Natural killer cell (primary cell): ENCODE results near the gene DISP2. TPM values are rescaled to one million over a fixed set of nuclear protein-coding genes. Genes with fewer than 3 reads are reported as not detected.
A peak's percentile ranks its signal among the peaks of the same experiment; 100 is the strongest.

Source experiments
- ATAC-seq, 3 donors: fragments of 150-1000 bp in 2 of 3; fragments of 200-7000 bp in 1 of 3; cut with Tn5 transposase; 1 replicate in 1 of 3; 2 replicates in 2 of 3; pipeline ENCODE4 v1.10.0; 2021; ENCODE audit warnings: mild to moderate bottlenecking in 2 of 3, moderate library complexity in 2 of 3
- DNase-seq, 2 donors: peaks; one replicate each; pipeline versions ENCODE4 v3.0.0 to v3.0.0-alpha.2; 2013 to 2021; ENCODE audit warnings: mixed read lengths in 1 of 2
- H3K27ac ChIP-seq: one replicate; pipeline ENCODE4 v1.5.1; 2013; ENCODE audit warnings: mild to moderate bottlenecking, low read length
- H3K27me3 ChIP-seq: one replicate; pipeline ENCODE4 v1.6.1; 2013; ENCODE audit warnings: low read length; ENCODE audit not compliant: control insufficient read depth, insufficient read depth
- H3K36me3 ChIP-seq: one replicate; pipeline ENCODE4 v1.6.1; 2013; ENCODE audit warnings: low read length; ENCODE audit not compliant: control insufficient read depth, insufficient read depth
- H3K4me1 ChIP-seq: one replicate; pipeline ENCODE4 v1.6.1; 2013; ENCODE audit warnings: low read length; ENCODE audit not compliant: control insufficient read depth, insufficient read depth
- H3K4me3 ChIP-seq: one replicate; pipeline ENCODE4 v1.5.1; 2013; ENCODE audit warnings: low read length
- H3K9me3 ChIP-seq: one replicate; pipeline ENCODE4 v1.6.1; 2013; ENCODE audit warnings: low read length; ENCODE audit not compliant: control insufficient read depth, insufficient read depth
- H3K27ac Mint-ChIP-seq, 2 donors: one replicate each; pipeline ENCODE4 v1.8.0; 2022; ENCODE audit warnings: mild to moderate bottlenecking in 2 of 2, mixed read lengths in 2 of 2, moderate library complexity in 1 of 2
- H3K27me3 Mint-ChIP-seq, 2 donors: one replicate each; pipeline ENCODE4 v1.8.0; 2022; ENCODE audit warnings: low read depth in 2 of 2, mixed read lengths in 2 of 2
- H3K36me3 Mint-ChIP-seq: one replicate; pipeline ENCODE4 v1.8.0; 2022; ENCODE audit warnings: mixed read lengths
- H3K4me1 Mint-ChIP-seq, 2 donors: one replicate each; pipeline ENCODE4 v1.8.0; 2022; ENCODE audit warnings: mixed read lengths in 2 of 2
- H3K4me3 Mint-ChIP-seq: one replicate; pipeline ENCODE4 v1.8.0; 2022; ENCODE audit warnings: mild to moderate bottlenecking, moderate library complexity, mixed read lengths
- H3K9me3 Mint-ChIP-seq, 2 donors: one replicate each; pipeline ENCODE4 v1.8.0; 2022; ENCODE audit warnings: mixed read lengths in 2 of 2
- CTCF ChIP-seq: fragments of 200-600 bp; IDR thresholded peaks from one replicate; pipeline ENCODE4 v1.8.0; 2022; ENCODE audit warnings: antibody characterized with exemption
- WGBS: methylation state at CpG from one replicate; pipeline ENCODE4 v1.1.7; 2013; ENCODE audit warnings: missing lambda C conversion rate; ENCODE audit not compliant: insufficient coverage; 5-methylcytosine and 5-hydroxymethylcytosine counted together
- intact Hi-C: fragments of 100-400 bp; cut with micrococcal nuclease; formaldehyde crosslinking; loops from one replicate; pipeline ENCODE4 v1.14.2; 2022
- total RNA-seq, 4 donors: library from RNA; stranded (reverse); fragments of 120-200 nt in 1 of 4; gene quantifications; one replicate each; pipeline versions ENCODE4 v1.2.3 to v1.2.4, GENCODE V29; 2013 to 2022

DISP2 gene
- total RNA-seq, 3 donors from 2014 or later (not counting 1 experiment from before 2014, with no cell fraction given): 0.20 to 1.0 (median 0.26) TPM

GRCh38 chr15:40338041-40338657 is 19.9 kb upstream of the DISP2 start:
- Histone ChIP-seq H3K27me3 (no peaks in the 10 kb centered on the region), H3K36me3 (no peaks in the 10 kb centered on the region), H3K4me1 (peaks cover 38% of the 10 kb centered on the region), H3K9me3 (no peaks in the 10 kb centered on the region), H3K27ac (no peak overlapping the region), H3K4me3 (no peak overlapping the region)
- intact Hi-C loops: loop anchor here (1.0 to 10.0 kb wide), 3 partner anchors 13 to 123 kb away; no protein-coding TSS in a partner anchor
- H3K4me3 Mint-ChIP-seq: no peak overlapping the region
- peaks cover 0 to 2% of the 10 kb centered on the region in 2 donors for H3K27me3 Mint-ChIP-seq
- H3K9me3 Mint-ChIP-seq: no peaks in the 10 kb centered on the region
- 47% methylated on average over 10 of the region's 11 CpGs for WGBS
- H3K4me1 Mint-ChIP-seq: peaks cover 0 to 19% of the 10 kb centered on the region in 2 donors
- H3K27ac Mint-ChIP-seq: no peak overlapping the region
- peak; percentile 67 to 89 for DNase-seq
- peak; percentile 91 for TF ChIP-seq CTCF
- peak; percentile 84 to 96 (median 94) for ATAC-seq
- no peaks in the 10 kb centered on the region for H3K36me3 Mint-ChIP-seq

- H3K4me1 Mint-ChIP-seq: peaks cover 0 to 11% of the 10 kb centered on the region in 2 donors
- H3K27me3 Mint-ChIP-seq: peaks cover 0 to 2% of the 10 kb centered on the region in 2 donors
- 85% methylated on average over 11 of the region's 11 CpGs for WGBS
- H3K4me3 Mint-ChIP-seq: no peak overlapping the region
- H3K36me3 Mint-ChIP-seq: no peaks in the 10 kb centered on the region
- H3K9me3 Mint-ChIP-seq: no peaks in the 10 kb centered on the region
- ATAC-seq (no peak), DNase-seq (no peak)
- Histone ChIP-seq H3K27ac (no peak overlapping the region), H3K9me3 (no peaks in the 10 kb centered on the region), H3K4me1 (peaks cover 29% of the 10 kb centered on the region), H3K4me3 (no peak overlapping the region), H3K27me3 (no peaks in the 10 kb centered on the region), H3K36me3 (no peaks in the 10 kb centered on the region)
- H3K27ac Mint-ChIP-seq: no peak overlapping the region
- no peak for TF ChIP-seq CTCF
- intact Hi-C loops: loop anchor here (1.0 to 10.0 kb wide), 3 partner anchors 14 to 124 kb away; no protein-coding TSS in a partner anchor
These were observed 18.9 kb upstream of the DISP2 start for GRCh38 chr15:40338921-40339620.

- Histone ChIP-seq H3K36me3 (no peaks in the 10 kb centered on the region), H3K4me1 (peaks cover 29% of the 10 kb centered on the region), H3K27ac (no peak overlapping the region), H3K9me3 (no peaks in the 10 kb centered on the region), H3K27me3 (no peaks in the 10 kb centered on the region), H3K4me3 (no peak overlapping the region)
- H3K4me1 Mint-ChIP-seq: peaks cover 0 to 10% of the 10 kb centered on the region in 2 donors
- DNase-seq (no peak), ATAC-seq (no peak)
- no peak for TF ChIP-seq CTCF
- no peak overlapping the region for H3K4me3 Mint-ChIP-seq
- H3K9me3 Mint-ChIP-seq: no peaks in the 10 kb centered on the region
- WGBS: 89% methylated on average over 7 of the region's 7 CpGs
- no peak overlapping the region for H3K27ac Mint-ChIP-seq
- intact Hi-C loops: loop anchor here (2.0 to 10.0 kb wide), 2 partner anchors 15 to 125 kb away; no protein-coding TSS in a partner anchor
- no peaks in the 10 kb centered on the region for H3K36me3 Mint-ChIP-seq
- H3K27me3 Mint-ChIP-seq: peaks cover 0 to 2% of the 10 kb centered on the region in 2 donors
These were observed 18.4 kb upstream of the DISP2 start for GRCh38 chr15:40339621-40339945.
